H1 (cell line): ENCODE results near the gene DTNB. TPM values are rescaled to one million over a fixed set of nuclear protein-coding genes. Genes with fewer than 3 reads are reported as not detected.
A peak's percentile ranks its signal among the peaks of the same experiment; 100 is the strongest.

Experiments used
- CTCF ChIA-PET: fragments of 300-600 bp; sonication (Branson Sonifier 250); formaldehyde crosslinking; loops from one replicate; lab custom pipeline; 2021; ENCODE audit not compliant: partially characterized antibody; lab: Charles Lee
- POLR2A ChIA-PET: fragments of 300-600 bp; sonication (Branson Sonifier 250); formaldehyde crosslinking; loops from one replicate; lab custom pipeline; 2021; ENCODE audit warnings: inconsistent platforms; ENCODE audit not compliant: partially characterized antibody; lab: Charles Lee
- DNase-seq, 2 experiments: peaks; one replicate each; pipeline versions ENCODE4 v3.0.0 to v3.0.0-alpha.2; 2010 to 2022; ENCODE audit warnings: low spot score in 2 of 2, low read depth in 1 of 2, mixed read lengths in 1 of 2
- FAIRE-seq: peaks from 2 replicates; lab custom pipeline; 2011; peaks lifted over from hg19 to GRCh38; lab: Jason Lieb, UNC
- H2AFZ ChIP-seq: 2 replicates; pipeline ENCODE4 v1.8.1; 2012; ENCODE audit warnings: low read length, inconsistent platforms
- H2AK5ac ChIP-seq: 2 replicates; pipeline ENCODE4 v1.6.1; 2013; ENCODE audit warnings: low read depth, low read length
- H2BK120ac ChIP-seq: replicated peaks from 2 replicates; pipeline ENCODE3; 2013; ENCODE audit warnings: low read depth, low read length, inconsistent platforms
- H2BK12ac ChIP-seq: 2 replicates; pipeline ENCODE4 v1.6.1; 2013; ENCODE audit warnings: low read depth, low read length
- H2BK15ac ChIP-seq: 2 replicates; pipeline ENCODE4 v1.6.1; 2013; ENCODE audit warnings: low read length
- H2BK20ac ChIP-seq: 2 replicates; pipeline ENCODE4 v1.6.1; 2013; ENCODE audit warnings: low read length
- H2BK5ac ChIP-seq: 2 replicates; pipeline ENCODE4 v1.6.1; 2013; ENCODE audit warnings: low read depth, low read length
- H3K14ac ChIP-seq: 2 replicates; pipeline ENCODE4 v1.6.1; 2013; ENCODE audit warnings: inconsistent platforms; ENCODE audit not compliant: insufficient read length
- H3K18ac ChIP-seq: 2 replicates; pipeline ENCODE4 v1.6.1; 2013; ENCODE audit warnings: low read length; ENCODE audit errors: extremely low read depth
- H3K23ac ChIP-seq: 2 replicates; pipeline ENCODE4 v1.6.1; 2013; ENCODE audit warnings: inconsistent platforms; ENCODE audit not compliant: insufficient read length
- H3K23me2 ChIP-seq: 2 replicates; pipeline ENCODE4 v1.6.1; 2013; ENCODE audit warnings: low read depth, low read length
- H3K27ac ChIP-seq: 2 replicates; pipeline ENCODE4 v1.6.1; 2011; ENCODE audit warnings: low read depth, low read length, inconsistent platforms
- H3K27me3 ChIP-seq, 4 experiments: replicated peaks in 1 of 4; 1 replicate in 1 of 4; 2 replicates in 3 of 4; pipeline versions ENCODE4 v1.6.1 to v1.8.1; 2011 to 2013; ENCODE audit warnings: low read length in 3 of 4, mild to moderate bottlenecking in 3 of 4, inconsistent platforms in 2 of 4, mixed read lengths in 2 of 4, moderate library complexity in 1 of 4; ENCODE audit not compliant: control insufficient read depth in 3 of 4, insufficient read depth in 3 of 4; ENCODE audit errors: extremely low read depth in 1 of 4
- H3K36me3 ChIP-seq, 4 experiments: 2 replicates each; pipeline versions ENCODE4 v1.6.1 to v1.8.1; 2011 to 2013; ENCODE audit warnings: mild to moderate bottlenecking in 4 of 4, low read length in 3 of 4, moderate library complexity in 2 of 4, control low read depth in 1 of 4, inconsistent platforms in 1 of 4; ENCODE audit not compliant: insufficient read depth in 4 of 4, control insufficient read depth in 2 of 4
- H3K4ac ChIP-seq: replicated peaks from 2 replicates; pipeline ENCODE3; 2013; ENCODE audit warnings: low read length, low read depth, mixed read lengths, inconsistent platforms; ENCODE audit not compliant: insufficient read length
- H3K4me1 ChIP-seq, 4 experiments: replicated peaks in 1 of 4; 1 replicate in 1 of 4; 2 replicates in 3 of 4; pipeline versions ENCODE4 v1.6.1 to v1.8.1; 2011 to 2013; ENCODE audit warnings: low read length in 3 of 4, inconsistent platforms in 2 of 4, mixed read lengths in 1 of 4; ENCODE audit not compliant: insufficient read depth in 4 of 4, control insufficient read depth in 3 of 4
- H3K4me2 ChIP-seq, 2 experiments: 2 replicates each; pipeline versions ENCODE4 v1.6.1 to v1.8.1; 2011 to 2013; ENCODE audit warnings: low read depth in 2 of 2, low read length in 2 of 2, control low read depth in 1 of 2, inconsistent platforms in 1 of 2, mild to moderate bottlenecking in 1 of 2; ENCODE audit not compliant: insufficient read depth in 1 of 2
- H3K4me3 ChIP-seq, 4 experiments: fragments of 200-600, 300-600 bp in 1 of 4; sonication (generic), shearing (Covaris generic), sonication (Bioruptor Twin) in 1 of 4; 2 replicates each; pipeline versions ENCODE4 v1.5.1 to v1.8.1; 2011 to 2016; ENCODE audit warnings: low read length in 4 of 4, low read depth in 3 of 4, control low read depth in 2 of 4, inconsistent platforms in 2 of 4, mild to moderate bottlenecking in 2 of 4, mixed read lengths in 1 of 4, moderate library complexity in 1 of 4; ENCODE audit not compliant: insufficient read depth in 2 of 4; ENCODE audit errors: extremely low read depth in 1 of 4
- H3K56ac ChIP-seq: replicated peaks from 2 replicates; pipeline ENCODE3; 2013; ENCODE audit warnings: low read depth, mild to moderate bottlenecking, mixed read lengths, low read length, inconsistent platforms; ENCODE audit not compliant: insufficient read length
- H3K79me1 ChIP-seq: 2 replicates; pipeline ENCODE4 v1.6.1; 2013; ENCODE audit warnings: low read depth, low read length, control low read depth
- H3K79me2 ChIP-seq, 2 experiments: 2 replicates each; pipeline versions ENCODE4 v1.6.1 to v1.8.1; 2012 to 2013; ENCODE audit warnings: low read length in 2 of 2, mild to moderate bottlenecking in 2 of 2, inconsistent platforms in 1 of 2; ENCODE audit not compliant: insufficient read depth in 2 of 2, control insufficient read depth in 1 of 2
- H3K9ac ChIP-seq, 4 experiments: replicated peaks in 1 of 4; 1 replicate in 1 of 4; 2 replicates in 3 of 4; pipeline versions ENCODE4 v1.6.1 to v1.8.1; 2011 to 2013; ENCODE audit warnings: low read depth in 3 of 4, low read length in 3 of 4, control low read depth in 2 of 4, mild to moderate bottlenecking in 2 of 4, moderate library complexity in 2 of 4, inconsistent platforms in 1 of 4; ENCODE audit errors: extremely low read depth in 1 of 4
- H3K9me3 ChIP-seq, 2 experiments: 2 replicates each; pipeline versions ENCODE4 v1.6.1 to v1.8.1; 2012 to 2013; ENCODE audit warnings: mild to moderate bottlenecking in 2 of 2, moderate library complexity in 2 of 2, control low read depth in 1 of 2, inconsistent platforms in 1 of 2, low read depth in 1 of 2, low read length in 1 of 2, mixed read lengths in 1 of 2; ENCODE audit not compliant: insufficient read depth in 2 of 2
- H4K20me1 ChIP-seq, 2 experiments: replicated peaks in 1 of 2; 2 replicates each; pipeline versions ENCODE3 to v1.8.1; 2011 to 2013; ENCODE audit warnings: inconsistent platforms in 2 of 2, low read length in 2 of 2, mild to moderate bottlenecking in 1 of 2; ENCODE audit not compliant: insufficient read depth in 2 of 2, control insufficient read depth in 1 of 2
- H4K5ac ChIP-seq: 2 replicates; pipeline ENCODE4 v1.6.1; 2013; ENCODE audit warnings: low read length, low read depth, mixed read lengths, inconsistent platforms; ENCODE audit not compliant: insufficient read length
- H4K8ac ChIP-seq: 2 replicates; pipeline ENCODE4 v1.8.0; 2013; ENCODE audit warnings: mild to moderate bottlenecking, moderate library complexity, low read length, inconsistent platforms; ENCODE audit not compliant: insufficient read depth; ENCODE audit errors: extremely low read depth
- H4K91ac ChIP-seq: replicated peaks from 2 replicates; pipeline ENCODE3; 2013; ENCODE audit warnings: low read length, mixed read lengths, inconsistent platforms; ENCODE audit not compliant: insufficient read length
- CBX5 ChIP-seq: fragments of 300-800, 300-1000 bp; sonication (generic); IDR thresholded peaks from 2 replicates; pipeline ENCODE4 v1.7.1; 2016; ENCODE audit warnings: antibody characterized with exemption, low read length, low read depth
- RAD21 ChIP-seq, 2 experiments: IDR thresholded peaks in 1 of 2; conservative IDR thresholded peaks in 1 of 2; 2 replicates each; pipeline ENCODE4 v1.6.1; 2011; ENCODE audit warnings: low read depth in 2 of 2, low read length in 2 of 2, improper control_type of control experiment in 1 of 2, inconsistent platforms in 1 of 2, mild to moderate bottlenecking in 1 of 2, moderate library complexity in 1 of 2
- SRF ChIP-seq: IDR thresholded peaks from 2 replicates; pipeline ENCODE4 v1.6.1; 2011; ENCODE audit warnings: mild to moderate bottlenecking, low read depth, low read length, moderate library complexity
- WGBS, 2 experiments: shearing (Covaris generic) in 1 of 2; methylation state at CpG; one replicate each; pipeline versions ENCODE4 v1.1.6 to v1.1.7; 2013 to 2015; ENCODE audit warnings: low lambda C conversion rate in 2 of 2, mixed read lengths in 2 of 2, inconsistent platforms in 1 of 2, low coverage in 1 of 2, missing lambda C conversion rate in 1 of 2; ENCODE audit not compliant: insufficient replicate concordance in 2 of 2, insufficient coverage in 1 of 2, insufficient read length in 1 of 2; ENCODE audit errors: extremely low coverage in 1 of 2, missing lambda C conversion rate in 1 of 2; 5-methylcytosine and 5-hydroxymethylcytosine counted together
- polyA plus RNA-seq, 7 experiments: library from polyadenylated mRNA; depleted of rRNA in 3 of 7; stranded (reverse) in 5 of 7; unstranded in 2 of 7; fragments of >200 nt in 5 of 7; fragments of 200-250 nt in 2 of 7; gene quantifications; 1 replicate in 5 of 7; 2 replicates in 1 of 7; 4 replicates in 1 of 7; pipeline versions ENCODE4 v1.2.1 to v1.2.3, GENCODE V29; 2011 to 2013; ENCODE audit warnings: missing spikeins in 2 of 7, mixed read lengths in 2 of 7
- total RNA-seq: library from RNA; stranded (reverse); fragmentation: NEBNext Ultra II Directional; extraction: Animal tissue kit (Norgen Biotek cat#: 25700); gene quantifications from 2 replicates; pipeline ENCODE4 v1.2.1, GENCODE V29; 2021

The DTNB gene
- total and polyA plus RNA-seq, 2 of the 8 experiments (the other 6 are each of a cell fraction or from before 2014, with no cell fraction given) = 39.6 to 49.5 TPM

DNA sequence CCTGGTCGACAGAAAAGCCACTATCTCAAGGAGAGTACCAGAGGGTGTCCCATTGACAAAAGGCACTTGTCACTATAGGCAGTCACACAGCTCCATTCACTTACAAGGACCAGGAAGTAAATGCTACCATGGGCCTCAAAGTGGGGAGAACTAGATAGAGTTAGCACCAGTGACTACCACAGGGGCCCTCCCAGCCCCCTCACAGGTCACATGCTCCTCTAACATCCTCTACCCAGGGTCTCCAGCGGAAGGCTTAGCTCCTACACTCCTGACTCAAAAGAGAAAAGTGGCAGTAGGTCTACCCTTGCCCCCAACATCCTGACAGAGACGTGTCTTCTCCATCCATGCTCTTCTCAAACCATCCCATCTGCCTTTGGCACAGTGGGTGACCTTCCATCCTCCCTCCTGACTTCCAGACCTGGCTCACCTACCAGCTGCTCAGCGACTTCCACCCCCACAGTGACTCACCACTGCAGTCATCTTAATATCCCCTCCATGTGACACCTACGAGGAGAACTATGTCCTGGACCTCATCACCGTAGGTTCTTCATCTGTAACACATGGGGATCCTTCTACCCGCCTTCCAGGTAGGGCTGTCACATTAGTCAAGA lies 326.1 kb downstream of the DTNB start:
- Histone ChIP-seq H3K4ac (no peak overlapping the region), H3K4me2 (no peak overlapping the region)
- WGBS, 2 experiments = 85% methylated on average over 7 of the region's 7 CpGs; no CpG with 5 or more reads in 1 of the 2 experiments

More for the DNA sequence above, 326.1 kb downstream of the DTNB start:
- ChIA-PET CTCF (interaction anchor here (0.8 to 5.4 kb wide), 7 partner anchors 14 to 318 kb away, joined by 3 to 36 read pairs (median 5); no protein-coding TSS in a partner anchor), POLR2A (no interaction called here)
- H2BK12ac ChIP-seq = no peak overlapping the region
- H3K27ac ChIP-seq = no peak overlapping the region
- no peaks in the 10 kb centered on the region for H4K20me1 ChIP-seq
- DNase-seq (no peak), FAIRE-seq (no peak)
- H3K79me2 ChIP-seq = no peaks in the 10 kb centered on the region
- no peaks in the 10 kb centered on the region for H3K36me3 ChIP-seq
- H3K27me3 ChIP-seq = peaks cover 0 to 12% (median 10%) of the 10 kb centered on the region in 4 experiments; a peak in 5 of 7 replicates
- no peak overlapping the region for H2AK5ac ChIP-seq
- no peak overlapping the region for H3K4me3 ChIP-seq
- H4K91ac ChIP-seq = no peak overlapping the region
- no peaks in the 10 kb centered on the region for H3K79me1 ChIP-seq
- no peak overlapping the region for H4K8ac ChIP-seq
- H3K9ac ChIP-seq = no peak overlapping the region
- H3K14ac ChIP-seq = no peak overlapping the region
- no peak overlapping the region for H2BK5ac ChIP-seq
- H2AFZ ChIP-seq = no peak overlapping the region
- H3K9me3 ChIP-seq = no peaks in the 10 kb centered on the region
- peaks cover 0 to 6% (median 3%) of the 10 kb centered on the region in 4 experiments; a peak in 4 of 7 replicates for H3K4me1 ChIP-seq
- H3K23ac ChIP-seq = no peak overlapping the region
- H3K56ac ChIP-seq = no peak overlapping the region
- no peak overlapping the region for H4K5ac ChIP-seq
- no peak overlapping the region for H2BK20ac ChIP-seq
- H3K23me2 ChIP-seq = no peaks in the 10 kb centered on the region
- peak overlapping the region; percentile 2; the same call in 1 of the 2 replicates for H2BK15ac ChIP-seq
- H2BK120ac ChIP-seq = no peak overlapping the region
- H3K18ac ChIP-seq = no peak overlapping the region
- TF ChIP-seq CBX5 = no peak
- TF ChIP-seq SRF = no peak
- TF ChIP-seq RAD21 (IDR thresholded peaks at IDR 0.05 in 1 of 2, conservative IDR thresholded peaks at IDR 0.05 in 1 of 2; ENCODE audit: low read depth in 2 of 2, low read length in 2 of 2) = no peak
